Measurements from ENCODE around the gene IER3. TPM values are rescaled to one million over a fixed set of nuclear protein-coding genes. Genes with fewer than 3 reads are reported as not detected.
A peak's percentile ranks its signal among the peaks of the same experiment; 100 is the strongest.

IER3 gene
- total and polyA plus RNA-seq, 9 of the 15 experiments (the other 6 are each of a cell fraction or from before 2014, with no cell fraction given): 1.5 to 30.0 (median 11.5) TPM

- peak; percentile 6; the same call in 1 of the 2 replicates for TF ChIP-seq E2F3 (CRISPR knock-in tag; IDR thresholded peaks at IDR 0.05)
- no peak for TF ChIP-seq MAFK (IDR thresholded peaks at IDR 0.05; ENCODE audit: low read length)
- no peak; the same call in 1 of the 2 replicates for TF ChIP-seq NR2C2 (CRISPR knock-in tag; IDR thresholded peaks at IDR 0.05)
- peak; percentile 89 for TF ChIP-seq NR2C2 (tag; IDR thresholded peaks at IDR 0.05)
- TF ChIP-seq E2F1 (CRISPR knock-in tag; IDR thresholded peaks at IDR 0.05): peak; percentile 89; the same call in 1 of the 2 replicates
- peak; percentile 63 for TF ChIP-seq RB1 (IDR thresholded peaks at IDR 0.05; ENCODE audit: low read depth)
- TF ChIP-seq ZNF212 (CRISPR knock-in tag; IDR thresholded peaks at IDR 0.05): peak; percentile 18; the same call in 1 of the 2 replicates
- peak; percentile 87 for TF ChIP-seq ETV1 (tag; conservative IDR thresholded peaks at IDR 0.05; ENCODE audit: low read depth)
- no peak for TF ChIP-seq ZFP36 (IDR thresholded peaks at IDR 0.05; ENCODE audit: low read depth, low read length, partially characterized antibody)
- TF ChIP-seq CC2D1A (IDR thresholded peaks at IDR 0.05): peak; percentile 60; the same call in 1 of the 2 replicates
- TF ChIP-seq ETV6 (IDR thresholded peaks at IDR 0.05; ENCODE audit: borderline replicate concordance in 1 of 2, low read depth in 2 of 2, low read length in 1 of 2): 0 out of 4 replicates have a peak, but pooled peaks of 1 of the 2 experiments have one; percentile 54
- no peak for TF ChIP-seq ETV6 (CRISPR knock-in tag; IDR thresholded peaks at IDR 0.05; ENCODE audit: borderline replicate concordance)
- TF ChIP-seq REST (IDR thresholded peaks at IDR 0.05; ENCODE audit: borderline replicate concordance): 0 out of 2 replicates have a peak, but pooled peaks have one; percentile 23
- TF ChIP-seq REST (CRISPR knock-in tag; IDR thresholded peaks at IDR 0.05; ENCODE audit: low read depth): peak; percentile 54; the same call in 1 of the 2 replicates
- peak; percentile 95 for TF ChIP-seq ZNF740 (CRISPR knock-in tag; IDR thresholded peaks at IDR 0.05)
- TF ChIP-seq ZNF740 (tag; IDR thresholded peaks at IDR 0.05): peak in 1 of 2 experiments; percentile 93; a peak in 2 of 4 replicates
- peak; percentile 53 for TF ChIP-seq RBBP5 (IDR thresholded peaks at IDR 0.05; ENCODE audit: borderline replicate concordance, insufficient read depth, low read length, poor library complexity, severe bottlenecking)
- TF ChIP-seq BCOR (IDR thresholded peaks at IDR 0.05): no peak
Measured at GRCh38 chr6:30742316-30743098, 1.8 kb downstream of the IER3 start, which contains the start of gene FLOT1 (continued).
